Astrocyte of the cerebellum (primary cell): ENCODE measurements around the gene PKIG.
A peak's percentile ranks its signal among the peaks of the same experiment; 100 is the strongest.

Experiments
- DNase-seq: peaks from one replicate; pipeline ENCODE4 v3.0.0-alpha.2; 2011; ENCODE audit warnings: low read depth
- H3K4me3 ChIP-seq: 2 replicates; pipeline ENCODE4 v1.5.1; 2011; ENCODE audit warnings: mild to moderate bottlenecking, low read depth, low read length, moderate library complexity
- in situ Hi-C: cut with HindIII; loops from 2 replicates; pipeline ENCODE4 v1.10.0; 2017; ENCODE audit warnings: low sequenced_read_pairs
- TF ChIP-seq, protein P1 (sequence below): IDR thresholded peaks from 2 replicates; pipeline ENCODE4 v1.5.1; 2012; ENCODE audit warnings: low read length, low read depth, moderate library complexity, mild to moderate bottlenecking; ENCODE audit errors: missing control alignments

PKIG gene

DNA sequence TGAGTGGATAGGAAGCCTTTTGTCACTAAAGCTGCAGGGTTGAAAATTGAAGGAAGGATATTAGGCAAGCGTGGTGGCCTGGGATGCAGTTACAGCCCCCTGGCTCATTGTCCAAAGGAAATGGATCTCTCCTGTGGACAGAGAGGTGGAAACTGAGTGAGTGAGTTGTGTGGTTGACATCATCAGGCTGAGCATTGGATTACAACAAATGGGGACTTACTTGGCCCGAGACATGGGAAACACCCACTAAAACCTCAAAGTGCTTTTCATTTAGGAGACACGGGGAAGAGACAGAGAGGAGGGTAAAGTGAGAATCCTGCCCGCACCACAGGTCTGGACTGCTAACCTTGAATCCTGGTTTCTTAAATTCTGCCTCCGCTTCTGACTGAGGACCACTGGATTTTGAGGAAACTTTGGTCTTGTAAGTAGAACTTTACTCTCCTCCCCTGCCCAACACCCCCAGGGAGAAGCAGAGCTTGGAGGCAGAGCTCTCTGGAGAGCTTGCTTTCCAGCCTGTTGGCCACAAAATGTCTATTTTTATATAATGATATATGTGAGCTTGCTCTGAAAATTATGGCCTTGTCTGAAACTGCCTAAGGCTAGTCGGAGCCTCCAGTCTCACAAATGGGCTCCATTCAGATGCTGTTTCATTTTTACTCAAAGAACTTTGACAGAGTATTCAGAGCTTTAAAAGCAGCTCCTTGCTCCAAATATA is at the start of gene PKIG:
PKIG (plus strand) TSS at position 269 of the 715 bp plus-strand sequence. CDS start 31,978 bp downstream, outside the sequence.
- H3K4me3 ChIP-seq, result peak within 1 kb of the TSS; percentile 22
- no peak for DNase-seq
- TF ChIP-seq, protein P1, sequence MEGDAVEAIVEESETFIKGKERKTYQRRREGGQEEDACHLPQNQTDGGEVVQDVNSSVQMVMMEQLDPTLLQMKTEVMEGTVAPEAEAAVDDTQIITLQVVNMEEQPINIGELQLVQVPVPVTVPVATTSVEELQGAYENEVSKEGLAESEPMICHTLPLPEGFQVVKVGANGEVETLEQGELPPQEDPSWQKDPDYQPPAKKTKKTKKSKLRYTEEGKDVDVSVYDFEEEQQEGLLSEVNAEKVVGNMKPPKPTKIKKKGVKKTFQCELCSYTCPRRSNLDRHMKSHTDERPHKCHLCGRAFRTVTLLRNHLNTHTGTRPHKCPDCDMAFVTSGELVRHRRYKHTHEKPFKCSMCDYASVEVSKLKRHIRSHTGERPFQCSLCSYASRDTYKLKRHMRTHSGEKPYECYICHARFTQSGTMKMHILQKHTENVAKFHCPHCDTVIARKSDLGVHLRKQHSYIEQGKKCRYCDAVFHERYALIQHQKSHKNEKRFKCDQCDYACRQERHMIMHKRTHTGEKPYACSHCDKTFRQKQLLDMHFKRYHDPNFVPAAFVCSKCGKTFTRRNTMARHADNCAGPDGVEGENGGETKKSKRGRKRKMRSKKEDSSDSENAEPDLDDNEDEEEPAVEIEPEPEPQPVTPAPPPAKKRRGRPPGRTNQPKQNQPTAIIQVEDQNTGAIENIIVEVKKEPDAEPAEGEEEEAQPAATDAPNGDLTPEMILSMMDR, result no peak
- in situ Hi-C loops, result no loop called here

DNA sequence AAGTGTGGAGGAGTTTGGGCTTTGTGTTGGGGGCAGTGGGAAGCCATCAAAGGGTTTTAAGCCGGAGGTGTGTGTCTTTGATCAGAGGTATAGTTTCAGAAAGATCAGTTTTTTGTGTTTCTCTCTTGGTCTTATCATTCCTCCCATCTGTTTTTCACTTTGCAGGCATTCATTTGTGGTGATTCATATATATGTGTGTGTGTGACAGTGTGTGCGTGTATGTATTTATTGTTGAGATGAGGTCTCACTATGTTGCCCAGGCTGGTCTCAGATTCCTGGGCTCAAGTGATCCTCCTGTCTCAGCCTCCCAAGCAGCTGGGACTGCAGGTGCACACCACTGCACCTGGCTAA is 49.4 kb upstream of the PKIG start:
- in situ Hi-C loops, result loop anchor here (10.0 kb wide), 1 partner anchor 82 kb away; no protein-coding TSS in a partner anchor
- DNase-seq, result no peak
- TF ChIP-seq, protein P1, result no peak
- H3K4me3 ChIP-seq, result peak overlapping the region; percentile 67

DNA sequence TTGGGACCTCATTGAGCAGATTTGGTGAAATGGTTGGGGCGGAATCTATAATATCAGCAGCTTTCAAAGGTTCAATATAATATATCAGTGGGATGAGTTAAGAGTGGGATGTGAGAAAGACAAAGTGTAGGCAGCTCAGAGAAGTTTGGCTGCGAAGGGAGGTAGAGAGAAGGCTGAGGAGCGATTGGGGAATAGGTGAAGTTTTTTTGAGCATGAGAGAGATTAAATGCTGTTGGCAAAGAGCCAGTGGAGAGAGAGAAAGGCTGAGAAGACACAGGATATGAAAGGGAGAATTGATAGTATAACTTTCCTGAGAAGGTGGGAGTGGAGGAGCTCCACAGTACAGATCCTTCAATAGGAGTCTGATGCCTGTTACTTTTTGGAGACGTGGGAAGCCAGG is 48.5 kb upstream of the PKIG start:
- no peak for DNase-seq
- H3K4me3 ChIP-seq, result no peak overlapping the region
- in situ Hi-C loops, result loop anchor here (10.0 kb wide), 1 partner anchor 81 kb away; no protein-coding TSS in a partner anchor
- TF ChIP-seq, protein P1, result no peak

DNA sequence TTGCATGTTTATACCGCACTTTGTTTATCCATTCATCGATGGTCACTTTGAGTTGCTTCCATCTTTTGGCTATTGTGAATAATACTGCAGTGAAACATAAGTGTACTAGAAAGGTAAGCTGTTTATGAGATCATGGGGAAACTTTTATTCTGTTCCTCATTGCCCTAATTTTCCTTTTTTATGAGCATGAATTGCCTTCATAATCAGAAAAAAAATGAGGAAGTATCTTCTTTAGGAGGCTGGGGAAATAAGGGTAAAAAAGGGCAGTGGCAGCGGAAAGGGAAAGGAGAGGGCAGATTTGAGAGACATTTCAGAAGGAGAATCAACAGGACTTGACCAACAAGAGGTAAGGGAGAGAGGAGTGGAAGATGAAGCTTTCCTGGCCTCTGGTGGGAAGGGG is 46.2 kb upstream of the PKIG start:
- H3K4me3 ChIP-seq, result no peak overlapping the region
- no peak for DNase-seq
- TF ChIP-seq, protein P1, result no peak
- in situ Hi-C loops, result loop anchor here (10.0 kb wide), 1 partner anchor 79 kb away; no protein-coding TSS in a partner anchor

DNA sequence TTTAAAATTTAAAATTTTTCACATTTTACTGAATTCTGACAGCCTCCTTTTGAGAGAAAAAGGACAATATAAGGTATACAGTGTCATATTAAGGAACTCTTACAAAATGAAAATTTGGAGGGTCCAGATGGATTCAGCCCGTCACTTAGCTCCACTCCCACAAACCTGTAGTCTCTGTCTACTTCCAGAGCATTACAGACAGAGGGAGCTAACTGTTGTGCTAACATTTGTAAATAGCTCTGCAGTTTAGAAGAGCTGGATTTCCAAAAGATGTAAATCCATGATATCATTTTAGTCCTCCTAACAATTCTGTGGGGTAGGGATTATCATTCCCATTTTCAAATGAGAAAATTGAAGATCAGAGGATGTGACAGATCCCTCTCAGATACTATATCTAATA is 44.4 kb upstream of the PKIG start:
- in situ Hi-C loops, result loop anchor here (10.0 kb wide), 1 partner anchor 77 kb away; no protein-coding TSS in a partner anchor
- no peak for DNase-seq
- TF ChIP-seq, protein P1, result peak; percentile 31
- H3K4me3 ChIP-seq, result no peak overlapping the region

DNA sequence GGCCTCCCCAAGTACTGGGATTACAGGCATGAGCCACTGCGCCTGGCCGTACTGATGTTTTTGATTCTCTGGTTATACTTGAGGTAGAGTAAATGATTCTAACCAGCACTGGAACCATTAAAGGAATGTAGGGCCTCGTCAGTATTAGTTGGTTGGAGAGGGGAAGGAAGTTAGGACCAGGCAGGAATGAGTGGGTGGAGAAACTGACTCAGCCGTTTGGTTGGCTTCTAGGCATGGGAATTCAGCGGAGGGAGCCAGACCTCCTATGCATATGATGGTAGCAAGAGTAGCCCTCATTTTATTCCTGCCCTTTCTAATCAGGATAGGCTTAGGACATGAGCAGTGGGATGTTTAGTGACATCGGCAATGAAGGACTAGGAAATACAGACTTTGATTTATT is 41.5 kb upstream of the PKIG start:
- H3K4me3 ChIP-seq, result no peak overlapping the region

More for the DNA sequence above, 41.5 kb upstream of the PKIG start:
- no peak for DNase-seq
- TF ChIP-seq, protein P1, result no peak
- in situ Hi-C loops, result no loop called here
